PFSK-1 (cell line): Measurements from ENCODE around the gene MOG.

Experiments used
- POLR2AphosphoS5 ChIP-seq: IDR thresholded peaks from 2 replicates; pipeline ENCODE4 v1.6.1; 2012; ENCODE audit warnings: low read depth, mild to moderate bottlenecking, control low read depth, low read length, moderate library complexity
- SIN3A ChIP-seq: IDR thresholded peaks from 2 replicates; pipeline ENCODE4 v1.6.1; 2012; ENCODE audit warnings: mild to moderate bottlenecking, low read length, moderate library complexity, borderline replicate concordance; ENCODE audit not compliant: insufficient read depth
- TAF1 ChIP-seq: IDR thresholded peaks from 2 replicates; pipeline ENCODE4 v1.6.1; 2012; ENCODE audit warnings: low read length, control low read depth, borderline replicate concordance; ENCODE audit not compliant: insufficient read depth
- TF ChIP-seq, protein P1 (sequence below), 2 experiments: IDR thresholded peaks; 2 replicates each; pipeline versions ENCODE4 v1.6.1 to v1.8.0; 2011 to 2012; ENCODE audit warnings: low read depth in 2 of 2, low read length in 2 of 2, control low read depth in 1 of 2, inconsistent platforms in 1 of 2, mild to moderate bottlenecking in 1 of 2, moderate library complexity in 1 of 2; ENCODE audit not compliant: insufficient read depth in 1 of 2

- TF ChIP-seq TAF1 (no peak), POLR2AphosphoS5 (no peak), SIN3A (no peak)
- TF ChIP-seq, protein P1, sequence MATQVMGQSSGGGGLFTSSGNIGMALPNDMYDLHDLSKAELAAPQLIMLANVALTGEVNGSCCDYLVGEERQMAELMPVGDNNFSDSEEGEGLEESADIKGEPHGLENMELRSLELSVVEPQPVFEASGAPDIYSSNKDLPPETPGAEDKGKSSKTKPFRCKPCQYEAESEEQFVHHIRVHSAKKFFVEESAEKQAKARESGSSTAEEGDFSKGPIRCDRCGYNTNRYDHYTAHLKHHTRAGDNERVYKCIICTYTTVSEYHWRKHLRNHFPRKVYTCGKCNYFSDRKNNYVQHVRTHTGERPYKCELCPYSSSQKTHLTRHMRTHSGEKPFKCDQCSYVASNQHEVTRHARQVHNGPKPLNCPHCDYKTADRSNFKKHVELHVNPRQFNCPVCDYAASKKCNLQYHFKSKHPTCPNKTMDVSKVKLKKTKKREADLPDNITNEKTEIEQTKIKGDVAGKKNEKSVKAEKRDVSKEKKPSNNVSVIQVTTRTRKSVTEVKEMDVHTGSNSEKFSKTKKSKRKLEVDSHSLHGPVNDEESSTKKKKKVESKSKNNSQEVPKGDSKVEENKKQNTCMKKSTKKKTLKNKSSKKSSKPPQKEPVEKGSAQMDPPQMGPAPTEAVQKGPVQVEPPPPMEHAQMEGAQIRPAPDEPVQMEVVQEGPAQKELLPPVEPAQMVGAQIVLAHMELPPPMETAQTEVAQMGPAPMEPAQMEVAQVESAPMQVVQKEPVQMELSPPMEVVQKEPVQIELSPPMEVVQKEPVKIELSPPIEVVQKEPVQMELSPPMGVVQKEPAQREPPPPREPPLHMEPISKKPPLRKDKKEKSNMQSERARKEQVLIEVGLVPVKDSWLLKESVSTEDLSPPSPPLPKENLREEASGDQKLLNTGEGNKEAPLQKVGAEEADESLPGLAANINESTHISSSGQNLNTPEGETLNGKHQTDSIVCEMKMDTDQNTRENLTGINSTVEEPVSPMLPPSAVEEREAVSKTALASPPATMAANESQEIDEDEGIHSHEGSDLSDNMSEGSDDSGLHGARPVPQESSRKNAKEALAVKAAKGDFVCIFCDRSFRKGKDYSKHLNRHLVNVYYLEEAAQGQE (IDR thresholded peaks at IDR 0.05; ENCODE audit: insufficient read depth in 1 of 2, low read depth in 2 of 2, low read length in 2 of 2): no peak
Measured at GRCh38 chr6:29656157-29656556, 735 bp upstream of the MOG start.
